ENCODE measurements around the gene TGOLN2.
"Not testable (repeated sequence)": the region's sequence is repeated elsewhere in the genome, so short reads cannot be mapped to it uniquely, and the experiment has no call there.

Gene TGOLN2

DNA sequence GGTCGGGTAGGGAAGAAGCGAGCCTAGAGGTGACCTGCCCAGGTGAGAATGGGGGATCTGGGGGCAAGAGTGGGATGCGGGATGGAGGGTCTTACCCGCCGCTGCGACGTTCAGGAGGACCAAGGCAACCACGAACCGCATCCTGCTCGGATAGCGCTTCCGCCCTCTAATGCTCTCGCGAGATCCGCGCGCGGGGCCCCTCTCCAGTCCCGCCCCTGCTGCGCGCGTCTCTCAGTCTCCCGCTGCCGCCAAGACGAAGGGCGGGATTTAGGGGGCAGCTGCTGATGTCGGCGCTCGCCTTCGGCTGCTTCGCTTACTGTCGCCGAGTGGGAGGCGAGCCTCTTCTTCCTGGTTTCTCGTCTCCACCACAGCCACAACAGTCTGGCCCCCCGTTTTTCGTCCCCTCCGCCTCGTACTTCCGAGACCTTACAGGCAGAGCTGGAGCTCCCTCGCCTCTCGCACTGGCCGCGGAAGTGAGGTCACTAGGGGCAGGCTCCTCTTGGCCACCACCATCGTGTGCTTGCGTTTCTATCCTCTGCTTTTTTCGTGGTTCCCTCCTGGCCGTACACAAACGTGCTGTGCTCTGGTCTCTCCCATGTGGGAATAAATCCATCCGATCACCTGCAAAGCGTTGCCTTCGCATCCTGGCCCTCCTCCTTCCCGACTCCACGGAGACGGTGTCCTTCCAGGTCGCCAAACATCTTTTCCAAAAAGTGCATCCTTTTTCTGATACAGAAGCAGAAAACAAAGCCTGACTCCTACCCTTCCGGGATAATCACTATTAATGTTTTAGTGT lies at the start of gene TGOLN2:
Gene TGOLN2 (minus strand): TSS at position 168 of the 796 bp plus-strand sequence. CDS start 27 bp downstream, at position 141.
- DNase-seq = peak; percentile 93

DNA sequence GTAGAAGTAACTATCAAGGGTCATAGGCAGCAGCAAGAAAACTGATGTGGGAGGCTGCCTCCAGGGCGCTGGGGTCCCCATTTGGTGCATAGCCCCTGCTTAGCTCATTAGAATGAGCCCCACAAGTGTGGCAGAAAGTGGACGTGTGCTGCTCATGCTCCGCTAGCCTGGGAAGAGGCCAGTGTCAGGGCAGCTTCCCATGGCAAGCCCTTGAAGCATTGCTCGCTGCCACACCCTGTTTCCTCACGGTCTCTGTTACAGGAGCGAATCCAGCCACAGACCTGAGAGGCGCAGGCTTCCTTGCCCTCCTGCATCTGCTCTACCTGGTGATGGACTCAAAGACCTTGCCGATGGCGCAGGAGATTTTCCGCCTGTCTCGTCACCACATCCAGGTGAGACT lies 49.3 kb upstream of the TGOLN2 start:
- no peak for DNase-seq

DNA sequence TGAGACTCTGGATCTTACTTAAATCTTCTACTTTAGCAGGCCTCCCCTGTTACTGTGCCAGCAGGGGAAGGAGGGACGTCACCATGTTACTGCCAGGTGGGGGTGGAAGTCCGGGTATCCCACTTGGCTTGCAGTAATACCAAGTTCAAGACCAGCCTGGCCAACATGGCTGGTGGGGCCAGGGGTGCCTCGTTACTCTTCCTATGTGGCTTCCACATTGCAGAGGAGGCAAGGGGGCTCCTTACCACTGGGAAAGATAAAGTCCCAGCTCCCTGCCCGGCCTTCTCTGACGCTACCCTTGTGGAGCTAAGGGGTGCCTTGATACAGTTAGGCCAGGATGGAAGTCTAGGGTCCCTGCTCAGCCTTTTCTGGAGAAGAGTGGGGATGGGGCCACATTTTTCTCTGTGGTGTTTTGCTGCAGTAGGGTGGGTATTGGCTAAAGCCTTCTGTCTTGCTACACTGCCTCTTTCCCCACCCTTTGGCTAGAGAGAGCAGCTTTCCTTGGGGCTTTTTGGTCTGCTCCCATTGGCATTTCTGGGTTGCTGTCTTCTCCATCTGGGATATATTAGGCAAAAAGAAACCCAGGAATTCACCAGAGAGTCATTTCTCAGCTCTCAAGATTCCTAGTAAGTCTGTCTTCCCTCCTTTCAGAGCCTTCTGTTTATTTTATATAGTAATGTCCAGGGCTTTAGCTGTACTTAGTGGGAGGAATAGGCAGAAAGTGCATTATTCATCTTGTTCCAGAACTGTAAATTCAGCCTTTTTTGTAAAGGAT lies 48.7 kb upstream of the TGOLN2 start:
- DNase-seq = no peak

DNA sequence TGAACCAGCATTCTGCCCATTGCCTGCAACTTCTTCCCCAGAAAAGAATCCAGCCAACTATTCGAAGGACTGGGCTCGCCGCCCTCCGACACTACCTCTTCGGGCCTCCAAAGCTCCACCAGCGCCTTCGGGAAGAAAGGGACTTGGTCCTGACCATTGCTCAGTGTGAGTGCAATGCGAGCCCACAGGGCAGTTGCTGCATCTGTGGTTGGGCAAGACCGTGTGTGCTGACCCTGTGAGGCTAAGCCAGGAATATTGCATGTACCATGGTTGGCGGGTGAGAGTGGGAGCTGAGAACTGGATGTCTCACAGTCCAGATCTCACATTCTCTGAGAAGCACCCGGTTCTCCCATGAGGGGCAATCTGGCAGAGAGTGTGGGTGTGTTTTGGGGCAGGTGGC lies 43.3 kb upstream of the TGOLN2 start:
- DNase-seq = no peak

- no peak for DNase-seq
Measured at GRCh38 chr2:85369500-85369899, 41.7 kb upstream of the TGOLN2 start.

DNA sequence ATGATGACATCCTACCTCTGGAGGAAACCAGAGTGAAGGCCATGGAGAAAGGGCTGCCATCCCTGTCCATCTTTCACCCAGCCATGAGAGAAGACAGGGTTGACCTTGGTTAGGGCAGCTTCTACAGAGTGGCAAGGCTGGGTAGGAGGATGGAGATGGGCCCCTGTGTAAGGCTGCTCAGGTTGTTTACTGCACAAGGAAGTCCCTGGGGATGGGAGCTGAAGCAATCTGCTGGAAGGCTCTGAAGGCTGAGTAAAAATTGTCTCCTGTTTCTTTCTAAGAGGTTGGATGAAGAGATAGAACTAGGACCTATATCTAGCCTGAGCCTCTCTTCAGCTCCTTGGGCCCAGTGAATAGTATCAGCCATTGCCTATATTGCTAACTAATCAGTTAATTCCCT lies 41.1 kb upstream of the TGOLN2 start:
- DNase-seq = no peak

DNA sequence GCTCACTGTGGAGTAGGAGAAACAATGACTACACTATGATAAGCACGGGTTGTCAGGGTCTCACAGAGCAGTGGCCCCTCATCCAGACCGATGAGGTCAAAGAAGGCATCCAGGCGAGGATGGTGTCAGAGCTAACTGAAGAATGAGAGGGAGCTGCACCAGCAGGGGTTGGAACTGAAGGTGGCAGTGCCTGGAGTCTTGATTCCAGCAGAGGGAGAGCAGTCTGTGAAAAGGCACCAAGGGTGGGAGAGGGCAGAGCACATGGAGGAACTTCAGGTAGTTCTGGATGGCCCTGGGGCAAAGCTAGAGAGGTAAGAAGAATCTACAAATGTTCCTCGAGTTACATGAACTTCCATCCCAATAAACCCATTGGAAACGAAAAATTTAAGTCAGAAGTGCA lies 39.4 kb upstream of the TGOLN2 start:
- no peak for DNase-seq

DNA sequence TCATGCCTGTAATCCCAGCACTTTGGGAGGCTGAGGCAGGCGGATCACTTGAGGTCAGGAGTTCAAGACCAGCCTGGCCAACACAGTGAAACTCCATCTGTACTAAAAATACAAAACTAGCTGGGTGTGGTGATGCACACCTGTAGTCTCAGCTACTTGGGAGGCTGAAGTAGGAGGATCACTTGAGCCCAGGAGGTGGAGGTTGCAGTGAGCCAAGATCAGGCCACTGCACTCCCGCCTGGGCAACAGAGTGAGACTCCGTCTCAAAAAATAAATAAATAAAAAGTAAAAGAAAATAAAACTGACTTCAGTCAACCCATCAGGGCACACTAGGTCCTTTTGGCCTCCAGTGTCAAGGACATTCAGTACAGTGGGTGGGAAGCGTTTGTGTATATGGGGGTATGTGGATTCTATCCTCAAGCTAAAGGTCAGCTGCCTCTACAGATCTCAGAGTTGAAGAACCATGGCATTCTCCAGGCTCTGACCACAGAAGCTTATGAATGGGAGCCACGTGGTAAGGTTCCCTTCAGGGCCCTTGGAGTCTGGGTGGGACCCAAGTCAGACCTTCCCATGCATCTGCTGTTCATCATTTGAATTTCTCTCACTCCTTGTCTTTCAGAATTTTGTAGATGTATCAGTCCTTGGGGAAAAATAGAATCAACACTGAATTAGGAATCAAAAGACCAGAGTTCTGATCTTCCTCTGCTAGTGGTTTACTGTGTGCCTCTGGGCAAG lies 35.0 kb upstream of the TGOLN2 start:
- not testable (repeated sequence) for DNase-seq

DNA sequence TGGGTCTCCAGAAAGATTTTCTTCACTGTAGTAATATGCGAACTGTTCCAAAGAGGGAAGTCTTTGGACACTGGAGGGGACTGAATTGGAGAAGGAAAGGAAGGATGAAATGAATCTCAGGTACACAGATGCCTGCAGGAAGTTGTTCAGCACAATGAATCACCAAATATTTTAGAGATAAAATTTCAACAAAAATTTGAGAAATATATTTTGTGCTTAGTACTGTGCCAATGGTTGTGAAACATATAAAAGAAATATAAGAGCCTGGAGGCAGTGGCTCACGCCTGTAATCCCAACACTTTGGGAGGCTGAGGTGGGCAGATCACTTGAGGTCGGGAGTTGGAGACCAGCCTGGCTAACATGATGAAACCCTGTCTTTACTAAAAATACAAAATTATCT lies 29.9 kb upstream of the TGOLN2 start:
- no peak for DNase-seq

- no peak for DNase-seq
Measured at GRCh38 chr2:85356186-85356585, 28.4 kb upstream of the TGOLN2 start.

GRCh38 chr2:85355521-85355920 lies 27.7 kb upstream of the TGOLN2 start:
- no peak for DNase-seq

GRCh38 chr2:85355073-85355410 lies 27.3 kb upstream of the TGOLN2 start:
- DNase-seq = no peak

GRCh38 chr2:85354286-85355072 lies 26.7 kb upstream of the TGOLN2 start, which contains the start of the genes ELMOD3 and RETSAT:
TSS of gene ELMOD3 (plus strand) at chr2:85354769. CDS start at chr2:85357199, 2,430 bp downstream.
TSS of gene RETSAT (minus strand) at chr2:85354528. CDS start at chr2:85354507, 21 bp downstream.
- peak; percentile 94 for DNase-seq

DNA sequence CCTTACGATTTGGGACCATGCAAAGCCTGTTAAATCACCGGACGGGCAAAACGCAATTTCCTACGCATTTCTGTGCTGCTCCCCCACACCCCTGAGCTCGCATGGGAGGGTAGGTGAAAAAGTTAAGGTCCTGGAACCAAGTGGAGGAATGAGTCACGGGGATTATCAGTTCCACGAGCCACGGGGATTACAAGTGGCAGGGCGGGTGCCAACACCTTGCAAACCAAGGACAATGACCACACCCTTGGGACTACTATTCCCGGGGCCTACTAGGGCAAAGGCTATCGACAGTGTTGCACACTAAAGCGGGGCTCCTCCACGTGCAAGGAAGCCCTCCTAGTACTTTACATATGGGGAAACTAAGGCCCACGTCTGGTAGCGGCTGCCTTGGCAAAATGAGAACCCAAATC lies 26.1 kb upstream of the TGOLN2 start:
- no peak for DNase-seq

GRCh38 chr2:85347599-85347998 lies 19.8 kb upstream of the TGOLN2 start:
- DNase-seq = no peak

DNA sequence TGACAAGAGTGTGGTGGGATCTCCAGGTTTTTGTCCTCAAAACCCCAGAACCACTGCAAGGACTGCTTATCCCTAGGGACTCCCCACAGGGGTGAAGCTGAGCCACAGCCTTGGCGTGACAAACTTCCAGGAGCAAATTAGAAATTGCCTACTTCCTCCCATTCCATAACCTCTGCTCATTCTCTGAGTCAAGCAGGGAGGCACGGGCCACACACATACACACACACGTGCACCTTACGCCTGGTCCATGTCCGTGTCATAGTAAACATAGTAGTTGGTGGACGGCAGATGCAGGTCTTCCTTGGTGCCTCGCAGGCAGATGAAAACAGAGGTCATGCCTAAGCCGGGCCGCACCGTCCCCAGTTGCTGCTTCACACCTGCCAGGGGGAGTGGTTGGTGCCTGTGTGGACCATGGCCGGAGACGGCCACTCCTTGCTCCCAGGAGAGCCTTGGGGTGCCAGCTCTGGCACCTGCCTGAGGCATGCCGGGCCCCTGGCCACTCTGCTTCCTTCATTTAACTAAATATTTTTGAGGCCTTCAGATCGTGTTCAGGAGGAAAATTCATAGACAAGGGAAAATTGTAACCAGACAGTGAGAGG lies 16.7 kb upstream of the TGOLN2 start:
- no peak for DNase-seq

- not testable (repeated sequence) for DNase-seq
Measured at GRCh38 chr2:85343207-85343895, 15.6 kb upstream of the TGOLN2 start.

GRCh38 chr2:85342156-85342555 lies 14.4 kb upstream of the TGOLN2 start:
- no peak for DNase-seq

- DNase-seq = no peak
Measured at GRCh38 chr2:85341269-85342029, 13.7 kb upstream of the TGOLN2 start.

DNA sequence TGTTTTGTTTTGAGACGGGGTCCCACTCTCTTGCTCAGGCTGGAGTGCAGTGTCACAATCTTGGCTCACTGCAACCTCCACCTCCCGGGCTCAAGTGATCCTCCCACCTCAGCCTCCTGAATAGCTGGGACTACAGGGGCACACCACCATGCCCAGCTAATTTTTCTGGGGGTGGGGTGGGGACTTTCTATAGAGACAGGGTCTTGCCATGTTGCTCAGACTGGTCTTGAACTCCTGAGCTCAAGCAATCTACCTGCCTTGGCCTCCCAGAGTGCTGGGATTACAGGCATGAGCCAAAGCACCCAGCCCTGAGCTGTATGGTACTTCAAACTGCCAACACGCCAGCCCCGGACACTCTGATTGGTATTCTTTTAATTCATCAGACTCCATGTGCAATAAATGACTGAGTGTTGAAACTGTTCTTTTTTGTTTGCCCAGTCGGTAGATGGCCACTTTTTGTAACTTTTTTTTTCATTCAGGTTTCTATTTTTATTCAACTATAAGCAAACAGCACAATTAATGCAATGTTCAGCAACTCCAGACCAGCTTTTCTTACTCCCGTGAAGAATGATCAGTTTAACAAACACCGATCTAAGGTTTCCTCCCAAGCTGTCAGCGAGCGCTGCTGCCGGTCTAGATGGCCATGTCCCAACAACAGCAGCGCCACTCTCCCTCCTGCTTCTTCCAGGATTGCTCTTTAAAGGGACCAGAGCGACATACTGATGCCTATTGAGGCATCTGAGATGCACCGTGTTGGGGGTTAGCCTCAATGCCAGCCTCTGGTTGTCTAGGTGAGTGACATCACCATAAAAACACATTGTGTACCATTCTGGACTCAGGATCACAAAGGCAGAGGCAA lies 12.5 kb upstream of the TGOLN2 start:
- DNase-seq = no peak

Data from activated CD4-positive, alpha-beta T cell treated with anti-CD3 and anti-CD28 coated beads, Interleukin-2, amount 50 U/mL, for 1 hour (primary cell).